Immature natural killer cell (primary cell): ENCODE data around the gene ZSWIM8. TPM values are rescaled to one million over a fixed set of nuclear protein-coding genes. Genes with fewer than 3 reads are reported as not detected.

Source experiments
- polyA plus RNA-seq, 3 donors: library from polyadenylated mRNA; unstranded; fragments of 300-500 nt; fragmentation: Illumina TruSeq; gene quantifications; one replicate each; pipeline ENCODE4 v1.2.3, GENCODE V29; 2021

ZSWIM8 gene
- polyA plus RNA-seq, 3 donors from 2014 or later: 7.3 to 44.7 (median 14.8) TPM

Other genes with a start within 250 kb of the ZSWIM8 start
- 1 to 10 TPM in 1 of 3 donors, under 1 TPM in 1, not detected in 1; 0.48 to 1.6 TPM for gene USP54, start 194.3 kb upstream of the ZSWIM8 start, polyA plus RNA-seq
- gene MYOZ1, start 144.1 kb upstream of the ZSWIM8 start, polyA plus RNA-seq: not detected
- gene SYNPO2L, start 129.6 kb upstream of the ZSWIM8 start, polyA plus RNA-seq: not detected
- gene AGAP5, start 87.5 kb upstream of the ZSWIM8 start, polyA plus RNA-seq: under 1 TPM in 1 of 3 donors, not detected in 2; 0.37 TPM
- 10 to 100 TPM; 15.5 to 77.7 (median 21.3) TPM for gene SEC24C, start 41.2 kb upstream of the ZSWIM8 start, polyA plus RNA-seq
- 10 to 100 TPM; 24.8 to 46.9 (median 42.7) TPM for gene CHCHD1, start 3.6 kb upstream of the ZSWIM8 start, polyA plus RNA-seq
- gene NDST2, start 26.0 kb downstream of the ZSWIM8 start, polyA plus RNA-seq: 10 to 100 TPM; 10.6 to 29.9 (median 10.7) TPM
- 1 to 10 TPM; 4.8 to 5.8 (median 5.0) TPM for gene CAMK2G, start 88.9 kb downstream of the ZSWIM8 start, polyA plus RNA-seq
- gene PLAU, start 125.5 kb downstream of the ZSWIM8 start, polyA plus RNA-seq: under 1 TPM in 1 of 3 donors, not detected in 2; 0.08 TPM
- gene VCL, start 212.5 kb downstream of the ZSWIM8 start, polyA plus RNA-seq: 10 to 100 TPM; 38.6 to 95.0 (median 55.9) TPM